WERI-Rb-1 (cell line): ENCODE results near the gene ZNF710.
A peak's percentile ranks its signal among the peaks of the same experiment; 100 is the strongest.

Source experiments
- DNase-seq: peaks from one replicate; pipeline ENCODE4 v3.0.0-alpha.2; 2020
- H3K27ac ChIP-seq: fragments of 250-450 bp; sonication (Bioruptor Pico); 2 replicates; pipeline ENCODE4 v1.5.1; 2020; ENCODE audit warnings: mild to moderate bottlenecking, moderate library complexity
- H3K27me3 ChIP-seq: fragments of 250-450 bp; sonication (Bioruptor Pico); 2 replicates; pipeline ENCODE4 v1.5.1; 2021; ENCODE audit warnings: mild to moderate bottlenecking, low read depth, moderate library complexity; ENCODE audit not compliant: insufficient read depth, severe bottlenecking
- H3K36me3 ChIP-seq: fragments of 250-450 bp; sonication (Bioruptor Pico); 2 replicates; pipeline ENCODE4 v1.5.1; 2020; ENCODE audit warnings: mild to moderate bottlenecking, moderate library complexity
- H3K4me3 ChIP-seq: 2 replicates; pipeline ENCODE4 v1.5.1; 2011; ENCODE audit warnings: low read depth, mild to moderate bottlenecking, control low read depth, low read length
- H3K9me3 ChIP-seq: fragments of 250-450 bp; sonication (Bioruptor Pico); 2 replicates; pipeline ENCODE4 v1.5.1; 2021; ENCODE audit warnings: mild to moderate bottlenecking, moderate library complexity; ENCODE audit not compliant: severe bottlenecking
- CTCF ChIP-seq: IDR thresholded peaks from 2 replicates; pipeline ENCODE4 v1.5.1; 2011; ENCODE audit warnings: low read depth, mild to moderate bottlenecking, control low read depth, inconsistent platforms, low read length

The ZNF710 gene

DNA sequence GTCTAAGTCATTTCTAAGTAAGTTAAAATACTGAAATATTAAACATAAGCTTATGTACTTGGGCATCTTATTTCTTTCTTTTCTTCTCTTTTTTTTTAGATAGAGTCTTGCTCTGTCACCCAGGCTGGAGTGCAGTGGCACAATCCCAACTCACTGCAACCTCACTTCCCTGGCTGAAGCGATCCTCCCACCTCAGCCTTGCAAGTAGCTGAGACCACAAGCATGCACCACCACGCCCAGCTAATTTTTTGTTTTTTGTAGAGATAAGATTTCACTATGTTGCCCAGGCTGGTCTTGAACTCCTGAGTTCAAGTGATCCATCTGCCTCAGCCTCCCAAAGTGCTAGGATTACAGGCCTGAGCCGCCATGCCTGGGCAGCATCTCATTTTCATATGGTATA, 16.0 kb upstream of the ZNF710 start:
- Histone ChIP-seq H3K27ac (no peak overlapping the region), H3K9me3 (no peaks in the 10 kb centered on the region)
- no peak for TF ChIP-seq CTCF

GRCh38 chr15:89991312-89991711, 9.8 kb upstream of the ZNF710 start:
- Histone ChIP-seq H3K27ac (no peak overlapping the region), H3K27me3 (no peaks in the 10 kb centered on the region), H3K9me3 (no peaks in the 10 kb centered on the region), H3K4me3 (no peak overlapping the region), H3K36me3 (no peaks in the 10 kb centered on the region)
- DNase-seq: no peak
- no peak for TF ChIP-seq CTCF

More for the DNA sequence above, 16.0 kb upstream of the ZNF710 start:
- no peaks in the 10 kb centered on the region for H3K36me3 ChIP-seq
- no peak overlapping the region for H3K4me3 ChIP-seq
- no peaks in the 10 kb centered on the region for H3K27me3 ChIP-seq
- no peak for DNase-seq

DNA sequence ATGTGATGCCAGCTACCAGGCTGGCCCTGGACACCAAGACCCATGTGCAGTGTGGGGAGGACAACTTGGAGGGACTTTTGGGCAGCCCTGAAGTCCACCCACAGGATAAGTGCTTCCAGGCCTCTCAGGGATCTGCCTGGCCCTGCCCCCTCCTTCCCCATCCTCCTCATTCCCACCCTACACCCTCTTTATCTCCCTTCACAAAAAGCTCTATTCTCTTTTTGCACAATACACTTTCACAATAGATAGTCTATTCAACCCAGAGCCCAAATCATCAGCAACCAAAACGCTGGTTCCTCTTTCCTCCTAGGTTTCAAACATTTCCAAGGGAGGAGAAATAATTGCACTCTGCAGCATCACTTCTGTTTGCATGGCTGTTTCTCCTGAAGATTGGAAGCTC, 7.8 kb upstream of the ZNF710 start:
- no peak for TF ChIP-seq CTCF
- no peak for DNase-seq

GRCh38 chr15:89997079-89997478, 4.0 kb upstream of the ZNF710 start:
- H3K36me3 ChIP-seq: no peaks in the 10 kb centered on the region

More for the DNA sequence above, 7.8 kb upstream of the ZNF710 start:
- no peaks in the 10 kb centered on the region for H3K27me3 ChIP-seq
- H3K9me3 ChIP-seq: no peaks in the 10 kb centered on the region
- H3K4me3 ChIP-seq: no peak overlapping the region
- H3K36me3 ChIP-seq: no peaks in the 10 kb centered on the region
- no peak overlapping the region for H3K27ac ChIP-seq

GRCh38 chr15:89998141-89998661, 2.9 kb upstream of the ZNF710 start:
- Histone ChIP-seq H3K27ac (no peak overlapping the region), H3K4me3 (no peak overlapping the region), H3K9me3 (no peaks in the 10 kb centered on the region), H3K27me3 (no peaks in the 10 kb centered on the region), H3K36me3 (no peaks in the 10 kb centered on the region)
- DNase-seq: peak; percentile 15
- no peak for TF ChIP-seq CTCF

More at GRCh38 chr15:89997079-89997478, 4.0 kb upstream of the ZNF710 start:
- no peak for TF ChIP-seq CTCF
- Histone ChIP-seq H3K27me3 (no peaks in the 10 kb centered on the region), H3K27ac (no peak overlapping the region), H3K4me3 (no peak overlapping the region), H3K9me3 (no peaks in the 10 kb centered on the region)
- no peak for DNase-seq
